ENCODE results near the gene ANTXR1. TPM values are rescaled to one million over a fixed set of nuclear protein-coding genes. Genes with fewer than 3 reads are reported as not detected.

Gene ANTXR1
- total RNA-seq, 3 donors from 2014 or later (not counting 1 experiment from before 2014, with no cell fraction given) = not detected

DNA sequence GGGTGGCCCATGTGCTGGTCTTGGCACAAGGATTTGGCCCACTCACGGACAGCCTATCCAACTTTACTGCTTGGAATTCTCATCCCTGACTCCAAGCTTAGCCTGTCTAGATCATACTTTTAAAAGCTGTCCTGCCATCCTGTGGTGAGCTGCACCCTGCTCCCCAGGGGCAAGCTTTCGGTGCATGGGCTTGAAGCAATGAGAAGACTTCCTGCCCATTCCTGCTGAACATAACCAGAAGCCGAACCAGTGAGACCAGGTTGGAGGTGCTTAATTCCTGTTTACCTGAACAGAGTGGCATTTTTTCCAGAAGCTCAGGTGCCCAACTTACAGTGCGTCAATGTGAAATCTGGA lies 154.5 kb downstream of the ANTXR1 start:
- DNase-seq = no peak
- intact Hi-C loops (cut with micrococcal nuclease) = no loop called here
- H3K27ac Mint-ChIP-seq = no peak overlapping the region
- peaks cover 0 to 5% of the 10 kb centered on the region in 2 donors for H3K4me1 Mint-ChIP-seq
- ATAC-seq = no peak
- Histone ChIP-seq H3K9me3 (ENCODE audit: control insufficient read depth, insufficient read depth, low read length) (no peaks in the 10 kb centered on the region), H3K4me1 (ENCODE audit: control insufficient read depth, insufficient read depth, low read length) (no peaks in the 10 kb centered on the region), H3K36me3 (ENCODE audit: control insufficient read depth, insufficient read depth, low read length) (no peaks in the 10 kb centered on the region), H3K27ac (ENCODE audit: low read length) (no peak overlapping the region), H3K27me3 (ENCODE audit: control insufficient read depth, insufficient read depth, low read length) (no peaks in the 10 kb centered on the region), H3K4me3 (ENCODE audit: low read length) (no peak overlapping the region)
- H3K36me3 Mint-ChIP-seq = no peaks in the 10 kb centered on the region
- 80% methylated on average over 3 of the region's 4 CpGs for WGBS (ENCODE audit: insufficient coverage)
- H3K4me3 Mint-ChIP-seq = no peak overlapping the region
- peaks cover 29 to 31% of the 10 kb centered on the region in 2 donors for H3K27me3 Mint-ChIP-seq (ENCODE audit: low read depth in 2 of 2)
- TF ChIP-seq, protein P1, sequence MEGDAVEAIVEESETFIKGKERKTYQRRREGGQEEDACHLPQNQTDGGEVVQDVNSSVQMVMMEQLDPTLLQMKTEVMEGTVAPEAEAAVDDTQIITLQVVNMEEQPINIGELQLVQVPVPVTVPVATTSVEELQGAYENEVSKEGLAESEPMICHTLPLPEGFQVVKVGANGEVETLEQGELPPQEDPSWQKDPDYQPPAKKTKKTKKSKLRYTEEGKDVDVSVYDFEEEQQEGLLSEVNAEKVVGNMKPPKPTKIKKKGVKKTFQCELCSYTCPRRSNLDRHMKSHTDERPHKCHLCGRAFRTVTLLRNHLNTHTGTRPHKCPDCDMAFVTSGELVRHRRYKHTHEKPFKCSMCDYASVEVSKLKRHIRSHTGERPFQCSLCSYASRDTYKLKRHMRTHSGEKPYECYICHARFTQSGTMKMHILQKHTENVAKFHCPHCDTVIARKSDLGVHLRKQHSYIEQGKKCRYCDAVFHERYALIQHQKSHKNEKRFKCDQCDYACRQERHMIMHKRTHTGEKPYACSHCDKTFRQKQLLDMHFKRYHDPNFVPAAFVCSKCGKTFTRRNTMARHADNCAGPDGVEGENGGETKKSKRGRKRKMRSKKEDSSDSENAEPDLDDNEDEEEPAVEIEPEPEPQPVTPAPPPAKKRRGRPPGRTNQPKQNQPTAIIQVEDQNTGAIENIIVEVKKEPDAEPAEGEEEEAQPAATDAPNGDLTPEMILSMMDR (IDR thresholded peaks at IDR 0.05) = no peak
- H3K9me3 Mint-ChIP-seq = no peaks in the 10 kb centered on the region

DNA sequence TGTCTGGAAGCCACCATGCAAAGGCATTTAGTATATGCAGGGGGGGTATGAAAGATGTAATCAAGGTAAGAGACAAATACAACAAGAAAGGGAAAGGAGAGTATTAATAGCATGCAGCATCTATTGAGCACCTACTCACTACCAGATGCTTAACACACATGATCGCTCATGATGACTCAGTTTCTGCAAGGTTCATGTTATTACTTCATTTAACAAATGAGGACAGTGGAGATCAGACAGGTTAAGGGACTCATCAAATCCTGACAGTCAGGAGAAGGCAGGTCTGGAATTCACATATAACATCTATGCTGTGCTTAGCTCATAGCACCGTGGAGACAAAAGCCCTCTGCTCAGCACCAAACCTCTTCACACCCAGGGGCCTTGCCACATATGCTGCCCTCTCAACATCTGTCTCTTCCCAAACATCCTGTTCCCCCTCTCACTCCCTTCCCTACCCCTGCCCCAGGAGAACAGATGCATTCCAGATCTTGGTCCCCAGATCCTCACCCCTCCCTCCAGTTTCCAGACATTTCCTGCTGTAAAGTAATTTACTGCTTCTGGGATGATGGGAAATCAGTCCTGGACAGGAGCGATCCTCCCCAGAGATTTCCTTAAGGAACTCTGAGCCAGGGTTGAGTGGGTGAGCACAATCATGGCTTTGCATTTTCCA lies 155.3 kb downstream of the ANTXR1 start:
- ATAC-seq (no peak), DNase-seq (no peak)
- no peak overlapping the region for H3K27ac ChIP-seq (ENCODE audit: low read length)
- H3K4me1 ChIP-seq (ENCODE audit: control insufficient read depth, insufficient read depth, low read length) = no peaks in the 10 kb centered on the region
- no peaks in the 10 kb centered on the region for H3K27me3 ChIP-seq (ENCODE audit: control insufficient read depth, insufficient read depth, low read length)
- H3K4me3 ChIP-seq (ENCODE audit: low read length) = no peak overlapping the region
- no peaks in the 10 kb centered on the region for H3K9me3 Mint-ChIP-seq
- H3K27me3 Mint-ChIP-seq (ENCODE audit: low read depth in 2 of 2) = peaks cover 29 to 37% of the 10 kb centered on the region in 2 donors
- no peaks in the 10 kb centered on the region for H3K9me3 ChIP-seq (ENCODE audit: control insufficient read depth, insufficient read depth, low read length)
- intact Hi-C loops (cut with micrococcal nuclease) = no loop called here
- H3K36me3 Mint-ChIP-seq = no peaks in the 10 kb centered on the region
- 90% methylated on average over 3 of the region's 3 CpGs for WGBS (ENCODE audit: insufficient coverage)
- H3K4me1 Mint-ChIP-seq = peaks cover 0 to 2% of the 10 kb centered on the region in 2 donors
- H3K4me3 Mint-ChIP-seq = no peak overlapping the region
- H3K27ac Mint-ChIP-seq = no peak overlapping the region
- TF ChIP-seq, protein P1 (IDR thresholded peaks at IDR 0.05) = no peak
- no peaks in the 10 kb centered on the region for H3K36me3 ChIP-seq (ENCODE audit: control insufficient read depth, insufficient read depth, low read length)

DNA sequence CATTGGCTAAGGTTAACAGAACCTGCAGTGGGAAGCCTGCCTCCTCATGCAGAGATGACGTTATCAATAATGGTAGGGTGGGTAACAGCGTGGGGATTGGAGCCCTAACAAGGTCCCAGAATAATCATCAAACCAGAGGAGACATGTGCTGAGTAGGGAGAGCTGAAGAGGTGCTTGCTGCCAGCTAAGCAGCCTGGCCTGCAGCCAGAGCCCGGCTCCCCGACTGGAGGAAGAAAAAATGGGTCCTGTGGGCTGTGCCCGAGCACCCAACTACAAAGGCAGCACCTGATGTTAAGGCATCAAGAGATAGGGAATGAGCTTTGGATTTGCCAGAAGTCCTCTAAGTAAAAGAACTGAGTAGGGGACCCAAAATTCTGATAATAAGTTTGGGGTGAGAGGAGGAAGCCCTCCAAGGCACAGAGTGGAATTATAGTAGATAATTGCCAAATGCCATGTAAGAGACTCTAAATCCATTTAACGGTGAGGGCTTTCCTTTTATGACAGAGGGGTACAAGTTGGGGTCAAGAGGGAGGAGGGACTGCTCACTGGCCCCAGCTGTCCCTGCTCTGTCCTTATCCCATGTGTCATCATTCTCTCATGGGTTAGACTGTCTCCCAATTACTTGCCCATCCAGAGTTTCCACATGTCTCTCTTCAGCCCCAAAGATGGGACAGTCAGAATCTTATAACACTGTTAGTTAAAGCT lies 156.1 kb downstream of the ANTXR1 start:
- Mint-ChIP-seq H3K4me1 (no peaks in the 10 kb centered on the region), H3K27me3 (ENCODE audit: low read depth in 2 of 2) (peaks cover 28 to 45% of the 10 kb centered on the region in 2 donors), H3K27ac (no peak overlapping the region), H3K36me3 (no peaks in the 10 kb centered on the region), H3K4me3 (no peak overlapping the region), H3K9me3 (no peaks in the 10 kb centered on the region)
- no peak overlapping the region for H3K4me3 ChIP-seq (ENCODE audit: low read length)
- DNase-seq (no peak), ATAC-seq (no peak)
- intact Hi-C loops (cut with micrococcal nuclease) = no loop called here
- no peak overlapping the region for H3K27ac ChIP-seq (ENCODE audit: low read length)
- H3K27me3 ChIP-seq (ENCODE audit: control insufficient read depth, insufficient read depth, low read length) = no peaks in the 10 kb centered on the region
- no peaks in the 10 kb centered on the region for H3K4me1 ChIP-seq (ENCODE audit: control insufficient read depth, insufficient read depth, low read length)
- no peaks in the 10 kb centered on the region for H3K36me3 ChIP-seq (ENCODE audit: control insufficient read depth, insufficient read depth, low read length)
- 90% methylated on average over 6 of the region's 6 CpGs for WGBS (ENCODE audit: insufficient coverage)
- TF ChIP-seq, protein P1 (IDR thresholded peaks at IDR 0.05) = no peak
- no peaks in the 10 kb centered on the region for H3K9me3 ChIP-seq (ENCODE audit: control insufficient read depth, insufficient read depth, low read length)
